Heart left ventricle (tissue), 16 donors: Measurements from ENCODE around the gene GNPTG. TPM values are rescaled to one million over a fixed set of nuclear protein-coding genes. Genes with fewer than 3 reads are reported as not detected.
A peak's percentile ranks its signal among the peaks of the same experiment; 100 is the strongest.

Source experiments
- ATAC-seq, 4 donors: fragments of 200-7000 bp; cut with Tn5 transposase; one replicate each; pipeline ENCODE4 v1.9.1; 2020 to 2022; ENCODE audit warnings: moderate library complexity in 4 of 4, mild to moderate bottlenecking in 3 of 4, moderate number of reproducible peaks in 1 of 4
- DNase-seq, 5 donors: peaks; one replicate each; pipeline ENCODE4 v3.0.0-alpha.2; 2020
- H3K27ac ChIP-seq, 12 donors: fragments of 200-600 bp; sonication (generic) in 4 of 12; one replicate each; pipeline versions ENCODE4 v1.5.0 to v1.8.0; 2016 to 2022; ENCODE audit warnings: mild to moderate bottlenecking in 2 of 12
- H3K27me3 ChIP-seq, 9 donors: fragments of 200-600 bp; sonication (generic) in 2 of 9; one replicate each; pipeline versions ENCODE4 v1.5.1 to v1.8.0; 2016 to 2022; ENCODE audit warnings: mild to moderate bottlenecking in 3 of 9
- H3K36me3 ChIP-seq, 9 donors: fragments of 200-600 bp; sonication (generic) in 2 of 9; one replicate each; pipeline versions ENCODE4 v1.5.0 to v1.8.0; 2018 to 2022; ENCODE audit warnings: mild to moderate bottlenecking in 2 of 9
- H3K4me1 ChIP-seq, 12 donors: fragments of 200-600 bp; sonication (generic) in 4 of 12; one replicate each; pipeline versions ENCODE4 v1.5.0 to v1.8.0; 2016 to 2022; ENCODE audit warnings: mild to moderate bottlenecking in 3 of 12
- H3K4me3 ChIP-seq, 12 donors: fragments of 200-600 bp; sonication (generic) in 4 of 12; one replicate each; pipeline versions ENCODE4 v1.5.0 to v1.8.0; 2017 to 2022; ENCODE audit warnings: mild to moderate bottlenecking in 9 of 12, moderate library complexity in 4 of 12
- H3K9me3 ChIP-seq, 12 donors: fragments of 200-600 bp; sonication (generic) in 4 of 12; one replicate each; pipeline versions ENCODE4 v1.5.0 to v1.8.0; 2016 to 2022; ENCODE audit warnings: mild to moderate bottlenecking in 1 of 12
- CTCF ChIP-seq, 12 donors: fragments of 200-600 bp; sonication (generic) in 4 of 12; IDR thresholded peaks; one replicate each; pipeline versions ENCODE4 v1.5.0 to v1.8.0; 2018 to 2022; ENCODE audit warnings: antibody characterized with exemption in 12 of 12, mild to moderate bottlenecking in 5 of 12
- POLR2A ChIP-seq, 2 donors: fragments of 450-650 bp; IDR thresholded peaks; one replicate each; pipeline ENCODE4 v1.6.1; 2017; ENCODE audit warnings: antibody characterized with exemption in 2 of 2, mild to moderate bottlenecking in 2 of 2, moderate library complexity in 2 of 2
- WGBS, 4 donors: extraction: QIAGEN DNeasy Blood & Tissue Kit in 2 of 4; methylation state at CpG; one replicate each; pipeline versions ENCODE4 v1.1.5 to v1.1.7; 2013 to 2018; 5-methylcytosine and 5-hydroxymethylcytosine counted together
- intact Hi-C, 10 donors: fragments of 100-400 bp; cut with DNase I; formaldehyde crosslinking; loops; one replicate each; pipeline versions ENCODE4 v1.11.1 to v1.14.2; 2022
- polyA plus RNA-seq, 2 donors: library from polyadenylated mRNA; stranded (reverse); fragments of 200-250 nt; gene quantifications; one replicate each; pipeline ENCODE4 v1.2.3, GENCODE V29; 2013
- total RNA-seq, 9 donors: library from RNA; depleted of rRNA in 2 of 9; stranded (reverse); fragments of >200 nt in 2 of 9; fragmentation: NEBNext Ultra II Directional in 3 of 9; extraction: Animal tissue kit (Norgen Biotek cat#: 25700) in 3 of 9; gene quantifications; one replicate each; pipeline versions ENCODE4 v1.1.0 to v1.2.4, GENCODE V29; 2016 to 2023
- donor health status: ischemic (EF 13 %, LVEDD 7.1; RV severe dilation, severe dysfunction).
- donor health status: healthy with polysubstance abuse.
- donor health status: DM: no; HTN: yes; CAD: no.
- donor health status: DM: no; HTN: no; CAD: no.
- donor health status: ischemic (EF 25% LVEDD 6.9; RV normal size, moderate dysfunction).
- donor health status: ischemic (EF 25% LVEDD 5.7; RV mildly dilated, moderate dysfunction).
- donor health status: healthy.
- donor health status: DM: yes; HTN: yes; CAD: no.
- donor health status: ischemic (EF 35%, LVEDD 5.7; RV mildly dilated, moderate dysfunction).
- donor health status: nonischemic (EF 11% LVEDD 7.7; RV severe dilation, severe dysfunction).
- donor health status: DM: yes; HTN: yes; CAD: no.
- donor health status: PGD.
- donor health status: ischemic (EF 29% LVEDD 5.4; RV normal size, mild dysfunction).
- donor health status: nonischemic (EF 23%, LVEDD 6.1; RV moderate dilation, normal function).

GNPTG gene
- total and polyA plus RNA-seq, 11 donors, result 25.4 to 54.2 (median 31.9) TPM

GRCh38 chr16:1330931-1331711, 20.6 kb upstream of the GNPTG start:
- no peak for ATAC-seq

GRCh38 chr16:1331712-1332617, 19.8 kb upstream of the GNPTG start:
- peak; percentile 19 to 76 (median 46) for ATAC-seq
- TF ChIP-seq POLR2A (IDR thresholded peaks at IDR 0.05), result peak in 1 of 2 donors; percentile 40
- no peak for TF ChIP-seq CTCF (IDR thresholded peaks at IDR 0.05)
- Histone ChIP-seq H3K4me1 (peaks cover 0 to 45% (median 25%) of the 10 kb centered on the region in 12 donors), H3K27me3 (peaks cover 8 to 47% (median 30%) of the 10 kb centered on the region in 9 donors), H3K4me3 (peak overlapping the region in 11 of 12 donors; percentile 41 to 65 (median 57)), H3K9me3 (peaks cover 0 to 6% (median 0%) of the 10 kb centered on the region in 12 donors), H3K36me3 (no peaks in the 10 kb centered on the region), H3K27ac (peak overlapping the region in 10 of 12 donors; percentile 30 to 83 (median 63))
- DNase-seq, result peak; percentile 62 to 80 (median 73)
- 4 to 5% (median 4%) methylated on average over 22 to 34 of the region's 34 CpGs for WGBS, 4 donors
- intact Hi-C loops, result no loop called here

More at GRCh38 chr16:1330931-1331711, 20.6 kb upstream of the GNPTG start:
- TF ChIP-seq POLR2A (IDR thresholded peaks at IDR 0.05), result no peak
- no peak for TF ChIP-seq CTCF (IDR thresholded peaks at IDR 0.05)
- H3K36me3 ChIP-seq, result no peaks in the 10 kb centered on the region
- peaks cover 0 to 6% (median 0%) of the 10 kb centered on the region in 12 donors for H3K9me3 ChIP-seq
- peaks cover 8 to 47% (median 30%) of the 10 kb centered on the region in 9 donors for H3K27me3 ChIP-seq
- peaks cover 0 to 52% (median 26%) of the 10 kb centered on the region in 12 donors for H3K4me1 ChIP-seq
- H3K4me3 ChIP-seq, result peak overlapping the region in 11 of 12 donors; percentile 41 to 65 (median 57)
- peak overlapping the region in 10 of 12 donors; percentile 30 to 83 (median 63) for H3K27ac ChIP-seq
- WGBS, 4 donors, result 48 to 58% (median 48%) methylated on average over 10 to 22 of the region's 22 CpGs
- no peak for DNase-seq
- intact Hi-C loops, result no loop called here

DNA sequence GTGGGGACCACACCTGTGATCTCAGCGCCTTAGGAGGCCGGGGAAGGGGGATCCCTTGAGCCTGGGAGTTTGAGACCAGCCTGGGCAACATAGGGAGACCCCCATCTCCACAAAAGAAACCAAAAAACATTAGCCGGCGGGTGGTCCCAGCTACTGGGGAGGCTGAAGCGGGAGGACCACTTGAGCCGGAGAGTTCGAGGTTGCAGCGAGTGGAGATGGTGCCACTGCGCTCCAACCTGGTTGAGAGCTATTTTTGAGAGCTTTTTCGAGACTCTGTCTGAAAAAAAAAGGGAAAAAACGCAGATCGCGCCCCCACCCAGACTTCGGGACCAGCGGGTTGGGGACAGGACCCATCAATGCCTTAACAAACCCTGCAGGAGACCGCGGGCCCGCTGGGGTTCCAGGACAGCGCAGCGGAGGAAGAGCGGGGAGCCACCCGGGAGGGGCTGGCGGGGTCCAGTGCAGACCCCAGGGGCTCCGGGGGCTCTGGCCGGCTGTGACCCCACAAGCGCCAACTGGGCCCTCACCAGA, 19.0 kb upstream of the GNPTG start:
- TF ChIP-seq CTCF (IDR thresholded peaks at IDR 0.05) (no peak), POLR2A (IDR thresholded peaks at IDR 0.05) (no peak)
- intact Hi-C loops, result no loop called here
- 5 to 7% (median 6%) methylated on average over 22 to 26 of the region's 26 CpGs for WGBS, 4 donors
- no peaks in the 10 kb centered on the region for H3K36me3 ChIP-seq
- H3K27me3 ChIP-seq, result peaks cover 8 to 47% (median 30%) of the 10 kb centered on the region in 9 donors
- peak overlapping the region in 9 of 12 donors; percentile 7 to 83 (median 66) for H3K27ac ChIP-seq
- ATAC-seq, result peak in 1 of 4 donors; percentile 5
- peaks cover 0 to 38% (median 25%) of the 10 kb centered on the region in 12 donors for H3K4me1 ChIP-seq
- DNase-seq, result no peak
- peaks cover 0 to 6% (median 0%) of the 10 kb centered on the region in 12 donors for H3K9me3 ChIP-seq
- peak overlapping the region; percentile 41 to 65 (median 56) for H3K4me3 ChIP-seq
